ENCODE measurements around the gene VAPB.
"Not testable (repeated sequence)": the region's sequence is repeated elsewhere in the genome, so short reads cannot be mapped to it uniquely, and the experiment has no call there.

VAPB gene

DNA sequence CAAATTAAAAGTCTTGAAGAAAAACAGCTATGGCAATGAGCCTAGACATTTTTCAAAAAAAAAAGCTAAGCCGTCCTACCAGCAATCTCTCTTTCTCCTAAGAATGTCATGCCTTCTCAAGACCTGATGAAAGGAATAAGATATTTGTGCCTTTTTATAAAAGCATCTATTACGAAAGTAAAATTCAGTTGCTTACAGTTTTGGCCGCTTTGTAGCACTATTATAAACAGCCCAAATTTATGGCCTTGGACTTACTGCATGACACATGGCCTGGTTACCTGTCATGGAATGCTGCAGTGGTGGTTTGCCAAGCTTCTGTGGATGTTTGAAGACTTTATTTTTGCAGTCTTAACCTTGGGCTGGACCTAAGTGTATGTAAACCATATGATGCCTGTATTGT is 22.2 kb upstream of the VAPB start:
- no peak for DNase-seq (ENCODE audit: extremely low spot score)
- ChIA-PET CTCF (no interaction called here), POLR2A (no interaction called here)
- no peak for TF ChIP-seq SP1 (IDR thresholded peaks at IDR 0.05)
- TF ChIP-seq LEF1 (IDR thresholded peaks at IDR 0.05; ENCODE audit: borderline replicate concordance), result no peak
- no peak for TF ChIP-seq HDGF (IDR thresholded peaks at IDR 0.05; ENCODE audit: borderline replicate concordance)
- no peak for TF ChIP-seq SUZ12 (IDR thresholded peaks at IDR 0.05)
- no peak for TF ChIP-seq CTBP1 (IDR thresholded peaks at IDR 0.05; ENCODE audit: borderline replicate concordance)
- no peak for TF ChIP-seq FOXA1 (IDR thresholded peaks at IDR 0.05)
- TF ChIP-seq TARDBP (IDR thresholded peaks at IDR 0.05), result no peak
- TF ChIP-seq PKNOX1 (IDR thresholded peaks at IDR 0.05), result no peak
- TF ChIP-seq ARNT (IDR thresholded peaks at IDR 0.05), result no peak
- TF ChIP-seq FOXK2 (IDR thresholded peaks at IDR 0.05), result no peak
- TF ChIP-seq NFRKB (IDR thresholded peaks at IDR 0.05), result no peak
- TF ChIP-seq ELF4 (IDR thresholded peaks at IDR 0.05), result no peak

DNA sequence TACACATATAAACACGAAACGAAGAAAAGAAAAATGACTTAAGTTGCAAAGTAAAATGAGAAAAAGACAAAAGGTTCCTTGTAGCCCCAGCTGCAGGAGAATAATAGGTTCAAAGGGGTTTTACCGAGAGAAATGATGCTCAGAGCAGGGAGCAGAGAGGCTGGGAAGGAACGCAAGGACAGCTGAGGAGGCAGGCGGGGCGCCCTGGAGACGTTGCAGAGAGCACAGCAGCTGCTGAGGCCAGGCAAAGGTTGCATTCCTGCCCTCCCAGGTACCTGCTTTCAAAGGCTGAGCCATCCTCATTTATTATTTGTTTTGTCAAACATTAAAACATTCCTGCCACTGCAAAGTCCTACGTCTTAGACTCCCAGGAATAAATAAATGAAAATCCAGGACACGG is 16.2 kb upstream of the VAPB start:
- DNase-seq (ENCODE audit: extremely low spot score), result no peak
- POLR2A ChIA-PET, result interaction anchor here (0.9 kb wide), 1 partner anchor 16 kb away, joined by 3 read pairs; the partner anchor contains the start of gene VAPB
- TF ChIP-seq SUZ12 (IDR thresholded peaks at IDR 0.05) (no peak), FOXM1 (IDR thresholded peaks at IDR 0.05; ENCODE audit: borderline replicate concordance) (no peak), NFRKB (IDR thresholded peaks at IDR 0.05) (no peak), ZNF384 (IDR thresholded peaks at IDR 0.05) (no peak), HDGF (IDR thresholded peaks at IDR 0.05; ENCODE audit: borderline replicate concordance) (no peak), ARNT (IDR thresholded peaks at IDR 0.05) (no peak), SP1 (IDR thresholded peaks at IDR 0.05) (no peak), BHLHE40 (IDR thresholded peaks at IDR 0.05; ENCODE audit: borderline replicate concordance) (no peak), TARDBP (IDR thresholded peaks at IDR 0.05) (no peak), ELF4 (IDR thresholded peaks at IDR 0.05) (no peak)
- CTCF ChIA-PET, result no interaction called here

DNA sequence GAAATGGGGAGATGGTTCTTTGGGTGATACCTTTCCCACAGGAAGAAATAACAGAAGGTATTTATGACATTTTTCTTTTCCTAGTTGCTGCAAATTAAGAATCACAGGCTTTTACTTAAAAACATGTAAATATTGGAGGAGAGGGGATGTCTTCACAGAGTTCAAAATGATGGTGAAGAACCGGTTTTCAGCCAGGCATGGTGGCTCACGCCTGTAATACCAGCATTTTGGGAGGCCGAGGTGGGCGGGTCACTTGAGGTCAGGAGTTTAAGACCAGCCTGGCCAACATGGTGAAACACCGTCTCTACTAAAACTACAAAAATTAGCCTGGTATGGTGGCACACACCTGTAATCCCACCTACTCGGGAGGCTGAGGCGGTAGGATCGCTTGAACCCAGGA is 15.7 kb upstream of the VAPB start:
- CTCF ChIA-PET; DNase-seq (ENCODE audit: extremely low spot score): not testable (repeated sequence)
- POLR2A ChIA-PET, result interaction anchor here (1.5 kb wide), 1 partner anchor 16 kb away, joined by 9 read pairs; the partner anchor contains the start of gene VAPB

GRCh38 chr20:58374027-58374850 is 14.8 kb upstream of the VAPB start:
- CTCF ChIA-PET, result no interaction called here

DNA sequence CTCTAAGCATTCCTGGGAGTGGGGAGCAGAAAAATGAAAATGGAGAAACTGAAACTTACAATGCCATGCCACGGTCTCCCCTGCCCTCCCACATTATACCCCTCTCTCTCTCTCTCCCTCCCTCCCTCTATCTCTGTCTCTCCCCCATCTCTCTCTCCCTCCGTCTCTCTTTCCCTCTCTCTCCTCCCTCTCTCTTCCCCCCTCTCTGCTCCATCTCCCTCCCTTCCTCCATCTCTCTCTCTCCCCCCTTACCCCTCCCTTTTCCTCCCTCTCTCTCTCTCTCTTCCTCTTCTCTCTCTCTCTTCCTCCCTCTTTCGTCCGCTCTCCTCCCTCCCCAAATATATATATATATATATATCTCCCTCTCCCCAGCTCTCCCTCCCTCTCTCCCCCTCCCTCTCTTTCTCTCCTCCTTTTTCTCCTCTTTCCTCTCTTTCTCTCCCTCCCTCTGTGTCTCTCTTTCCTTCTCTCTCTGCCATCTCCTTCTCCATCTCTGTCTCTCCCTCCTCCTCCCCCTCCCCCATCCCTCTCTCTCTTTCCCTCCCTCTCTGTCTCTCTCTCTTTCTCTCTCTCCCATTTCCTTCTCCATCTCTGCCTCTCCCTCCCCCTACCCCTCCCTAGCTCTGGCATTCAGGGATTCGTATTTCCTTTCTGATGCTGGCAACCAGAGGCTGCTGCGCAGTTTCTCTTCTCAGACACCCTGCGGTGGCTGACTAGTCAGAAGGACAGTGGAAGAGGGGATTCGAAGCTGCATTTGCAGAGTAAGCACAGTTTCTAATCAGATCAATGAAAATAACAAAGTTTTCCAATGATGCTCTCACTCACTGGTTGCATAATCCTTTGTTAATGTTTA is 13.9 kb upstream of the VAPB start:
- DNase-seq (ENCODE audit: extremely low spot score), result no peak
- CTCF ChIA-PET, result no interaction called here
- POLR2A ChIA-PET, result interaction anchor here (1.0 to 1.5 kb wide), 2 partner anchors 14 kb away, joined by 3 to 9 read pairs; partner anchors contain the start of gene VAPB
- TF ChIP-seq FOXM1 (IDR thresholded peaks at IDR 0.05; ENCODE audit: borderline replicate concordance), result no peak
- TF ChIP-seq BHLHE40 (IDR thresholded peaks at IDR 0.05; ENCODE audit: borderline replicate concordance), result no peak
- no peak for TF ChIP-seq LEF1 (IDR thresholded peaks at IDR 0.05; ENCODE audit: borderline replicate concordance)
- no peak for TF ChIP-seq SP1 (IDR thresholded peaks at IDR 0.05)
- TF ChIP-seq HDGF (IDR thresholded peaks at IDR 0.05; ENCODE audit: borderline replicate concordance), result no peak
- no peak for TF ChIP-seq ARNT (IDR thresholded peaks at IDR 0.05)

More at GRCh38 chr20:58374027-58374850, 14.8 kb upstream of the VAPB start:
- TF ChIP-seq PKNOX1 (IDR thresholded peaks at IDR 0.05) (no peak), ZNF384 (IDR thresholded peaks at IDR 0.05) (no peak)
- POLR2A ChIA-PET, result interaction anchor here (1.5 kb wide), 1 partner anchor 15 kb away, joined by 9 read pairs; the partner anchor contains the start of gene VAPB
- no peak for DNase-seq (ENCODE audit: extremely low spot score)

DNA sequence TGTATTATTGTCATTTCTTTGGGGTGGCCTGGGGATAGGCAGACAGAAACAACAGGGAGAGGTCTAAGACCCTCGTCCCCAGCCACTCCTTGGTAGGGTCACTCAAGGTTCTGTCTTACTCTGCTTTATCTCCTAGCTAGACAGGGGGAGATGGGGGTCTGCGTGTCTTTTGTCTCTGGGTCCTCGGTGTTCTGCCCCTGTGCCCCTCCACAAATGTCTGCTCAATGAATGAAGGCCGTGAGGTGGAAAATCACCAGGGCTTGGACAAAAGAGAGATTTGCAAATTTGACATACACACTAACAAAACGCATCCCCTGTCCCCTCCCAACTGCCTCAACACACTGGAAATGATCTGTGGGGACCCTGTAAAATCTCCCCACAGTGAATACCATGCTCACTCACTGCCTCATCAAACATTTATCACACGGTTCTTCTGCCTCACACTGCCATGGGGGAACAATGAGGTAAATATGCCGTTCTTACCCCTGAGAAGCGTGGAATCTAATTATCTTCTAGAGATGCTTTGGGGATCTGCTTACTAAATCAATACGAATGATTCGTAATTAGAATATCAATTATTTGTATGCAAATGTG is 13.2 kb upstream of the VAPB start:
- CTCF ChIA-PET, result no interaction called here
- DNase-seq (ENCODE audit: extremely low spot score), result no peak
- POLR2A ChIA-PET, result interaction anchor here (1.0 kb wide), 1 partner anchor 13 kb away, joined by 3 read pairs; the partner anchor contains the start of gene VAPB
- no peak for TF ChIP-seq LEF1 (IDR thresholded peaks at IDR 0.05; ENCODE audit: borderline replicate concordance)
- no peak for TF ChIP-seq SUZ12 (IDR thresholded peaks at IDR 0.05)
- TF ChIP-seq CTBP1 (IDR thresholded peaks at IDR 0.05; ENCODE audit: borderline replicate concordance), result no peak
- no peak for TF ChIP-seq ARNT (IDR thresholded peaks at IDR 0.05)
- TF ChIP-seq ELF4 (IDR thresholded peaks at IDR 0.05), result no peak
- no peak for TF ChIP-seq BHLHE40 (IDR thresholded peaks at IDR 0.05; ENCODE audit: borderline replicate concordance)
- no peak for TF ChIP-seq SP1 (IDR thresholded peaks at IDR 0.05)
- TF ChIP-seq TARDBP (IDR thresholded peaks at IDR 0.05), result no peak
- TF ChIP-seq NFRKB (IDR thresholded peaks at IDR 0.05), result no peak
- TF ChIP-seq PKNOX1 (IDR thresholded peaks at IDR 0.05), result no peak
- no peak for TF ChIP-seq FOXA1 (IDR thresholded peaks at IDR 0.05)
- TF ChIP-seq HDGF (IDR thresholded peaks at IDR 0.05; ENCODE audit: borderline replicate concordance), result no peak
